HG02938 (cell line): ENCODE results near the gene ZNF775.
A peak's percentile ranks its signal among the peaks of the same experiment; 100 is the strongest.

Experiments used
- ATAC-seq: cut with Tn5 transposase; IDR thresholded peaks from one replicate; pipeline ENCODE4 v1.9.1; 2021; ENCODE audit warnings: mild to moderate bottlenecking, moderate library complexity; ENCODE audit not compliant: unreplicated experiment

The ZNF775 gene

DNA sequence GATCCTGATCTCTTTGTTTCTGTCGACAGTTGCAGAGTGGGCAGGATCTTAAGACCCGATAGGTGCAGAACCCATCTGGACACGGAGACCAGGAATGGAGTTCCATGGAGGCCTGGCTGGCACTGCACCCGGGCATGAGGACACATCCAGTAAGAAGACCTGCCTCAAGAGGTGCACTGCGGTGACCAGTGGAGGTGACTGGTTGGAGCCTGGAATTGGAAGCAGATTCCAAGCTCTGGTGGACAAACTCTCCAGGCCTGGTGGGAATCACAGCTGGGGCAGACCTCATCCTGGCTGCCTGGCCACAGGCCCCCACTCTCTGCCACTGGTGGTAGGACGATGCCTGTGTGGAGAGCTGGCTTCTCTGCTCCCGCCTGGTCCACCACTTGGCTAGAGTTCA is 31.0 kb downstream of the ZNF775 start:
- no peak for ATAC-seq

DNA sequence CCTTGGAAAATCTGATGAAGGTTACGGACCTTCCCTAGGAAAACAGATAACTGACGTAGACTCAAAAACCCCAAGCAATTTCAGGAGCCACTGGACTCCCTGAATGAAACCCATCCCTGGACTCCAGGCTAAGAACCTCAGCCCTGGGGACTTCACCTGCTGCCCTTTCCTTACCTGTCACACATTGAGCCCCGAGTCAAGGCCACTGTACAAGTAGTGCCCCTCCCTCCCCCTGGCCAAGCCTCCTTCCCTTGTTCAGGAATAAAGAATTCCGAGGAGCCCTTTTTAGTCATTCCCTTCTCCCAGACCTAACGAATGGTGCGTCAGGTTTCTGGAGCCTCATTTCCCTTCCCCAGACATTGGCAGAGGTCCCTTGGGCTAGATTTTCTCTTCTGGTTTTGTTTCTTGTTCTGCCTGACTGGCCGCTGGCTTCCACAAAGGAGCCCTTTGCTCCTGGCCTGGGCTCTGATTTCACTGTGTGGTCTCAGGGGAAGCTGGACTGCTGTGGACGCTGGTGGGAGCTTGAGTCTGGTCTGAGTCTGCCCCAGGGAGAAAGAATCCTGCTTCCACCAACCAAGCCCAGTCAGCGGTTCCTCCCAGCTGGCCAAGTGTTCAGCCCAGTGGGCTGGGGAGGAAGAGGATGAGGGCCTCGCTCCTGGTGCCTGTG is 31.7 kb downstream of the ZNF775 start:
- ATAC-seq: no peak

DNA sequence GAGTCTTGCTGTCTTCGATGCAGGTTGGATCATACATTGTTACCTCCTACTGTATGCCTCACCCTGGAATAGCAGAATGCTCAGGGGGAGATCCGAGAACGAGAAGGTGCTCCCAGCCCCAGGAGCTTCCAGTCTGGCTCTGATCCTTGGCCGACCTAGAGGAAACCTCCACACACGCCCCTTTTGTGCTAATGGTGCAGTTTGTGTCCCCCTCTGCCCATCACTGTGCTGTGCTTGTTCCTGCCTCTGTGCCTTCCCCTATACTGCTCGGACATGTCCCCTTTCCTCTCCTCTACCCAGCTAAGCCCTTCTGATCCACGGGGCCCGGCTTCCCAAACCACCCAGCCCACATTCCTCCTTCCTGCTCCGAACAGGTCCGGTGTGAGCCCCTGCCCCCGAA is 32.5 kb downstream of the ZNF775 start:
- ATAC-seq: no peak

DNA sequence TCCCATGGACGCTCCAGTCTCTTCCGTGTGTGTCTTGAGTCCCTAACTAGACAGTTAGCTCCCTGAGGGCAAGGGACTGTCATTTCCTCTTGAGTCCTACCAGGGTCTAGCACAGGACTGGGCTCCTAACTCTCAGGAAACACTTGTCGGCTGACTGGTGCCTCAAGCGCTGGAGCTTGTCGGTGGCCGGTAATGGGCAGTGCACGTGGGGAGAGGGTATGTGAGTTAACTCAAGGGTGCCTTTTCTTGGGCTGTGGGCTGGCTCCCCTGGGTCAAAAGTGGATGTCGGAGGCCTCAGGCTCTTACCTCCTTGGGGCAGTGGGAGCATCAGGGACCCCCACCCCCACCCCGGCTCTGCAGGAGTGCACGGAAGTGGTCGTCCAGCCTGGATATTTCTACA is 32.9 kb downstream of the ZNF775 start:
- ATAC-seq: no peak

DNA sequence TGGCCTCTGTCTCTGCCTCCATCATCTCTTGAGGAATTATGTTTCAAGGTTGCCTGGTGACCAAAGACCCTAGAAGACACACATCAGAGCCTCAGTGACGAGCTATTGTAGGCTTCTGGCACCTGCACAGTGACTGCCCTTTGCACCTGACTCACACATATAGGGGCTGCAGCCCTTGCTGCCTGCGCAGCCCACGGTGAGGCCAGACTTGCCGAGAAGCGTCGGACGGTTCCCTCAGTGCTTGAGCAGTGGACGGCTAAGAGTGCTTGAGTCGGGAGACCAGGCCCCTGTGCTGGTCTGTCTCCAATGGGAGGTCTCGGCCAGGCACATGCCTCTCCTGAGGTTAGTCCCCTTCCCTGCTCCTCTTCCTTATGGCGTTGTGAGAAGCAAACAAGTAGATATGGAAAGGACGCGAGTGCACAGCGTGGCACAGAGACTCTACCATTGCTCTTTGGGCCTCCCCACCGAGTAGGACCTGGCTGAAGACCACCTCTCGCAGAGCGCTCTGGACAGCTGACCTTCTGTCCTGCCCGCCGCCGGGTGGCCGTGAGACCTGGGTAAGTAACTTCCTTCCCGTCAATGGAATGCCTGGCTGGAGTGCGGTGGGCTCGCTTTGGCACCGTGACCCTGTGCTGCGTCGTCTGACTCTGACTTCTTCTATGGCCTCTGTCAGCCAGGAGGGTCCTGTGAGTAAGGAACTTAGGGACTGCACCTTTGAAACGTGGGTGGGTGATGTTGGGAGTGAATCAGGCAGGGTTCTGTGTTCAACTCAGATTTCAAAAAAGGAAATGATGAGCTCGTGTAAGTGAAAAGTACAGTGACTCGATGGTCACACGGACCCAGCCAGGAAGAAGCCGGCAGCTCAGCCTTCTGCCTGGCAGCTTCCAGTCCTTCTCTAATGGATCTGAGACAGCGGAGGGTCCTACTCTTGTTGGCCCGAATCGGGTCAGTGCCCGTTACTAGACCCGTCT is 33.7 kb downstream of the ZNF775 start:
- ATAC-seq: no peak

DNA sequence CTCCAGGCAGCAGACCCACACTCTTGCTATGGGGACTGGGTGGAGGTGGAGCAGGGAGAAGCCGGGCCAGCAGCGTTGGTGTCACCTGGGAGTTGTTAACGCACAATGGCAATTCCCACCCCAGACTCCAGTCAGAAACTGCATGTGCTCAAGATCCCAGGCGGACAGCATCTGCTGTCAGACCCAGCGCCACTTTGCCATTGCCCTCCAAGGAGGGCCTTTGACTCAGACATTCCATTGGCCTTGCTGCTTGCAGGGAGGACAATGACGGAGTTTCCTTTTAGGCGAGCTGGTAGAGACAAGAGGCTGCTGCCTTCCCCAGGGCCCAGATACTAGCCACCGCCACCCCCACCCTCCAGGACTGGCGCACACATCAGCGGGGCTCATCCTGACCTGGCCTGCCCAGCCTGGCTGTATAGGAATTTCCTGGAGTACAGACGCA is 34.5 kb downstream of the ZNF775 start:
- no peak for ATAC-seq

DNA sequence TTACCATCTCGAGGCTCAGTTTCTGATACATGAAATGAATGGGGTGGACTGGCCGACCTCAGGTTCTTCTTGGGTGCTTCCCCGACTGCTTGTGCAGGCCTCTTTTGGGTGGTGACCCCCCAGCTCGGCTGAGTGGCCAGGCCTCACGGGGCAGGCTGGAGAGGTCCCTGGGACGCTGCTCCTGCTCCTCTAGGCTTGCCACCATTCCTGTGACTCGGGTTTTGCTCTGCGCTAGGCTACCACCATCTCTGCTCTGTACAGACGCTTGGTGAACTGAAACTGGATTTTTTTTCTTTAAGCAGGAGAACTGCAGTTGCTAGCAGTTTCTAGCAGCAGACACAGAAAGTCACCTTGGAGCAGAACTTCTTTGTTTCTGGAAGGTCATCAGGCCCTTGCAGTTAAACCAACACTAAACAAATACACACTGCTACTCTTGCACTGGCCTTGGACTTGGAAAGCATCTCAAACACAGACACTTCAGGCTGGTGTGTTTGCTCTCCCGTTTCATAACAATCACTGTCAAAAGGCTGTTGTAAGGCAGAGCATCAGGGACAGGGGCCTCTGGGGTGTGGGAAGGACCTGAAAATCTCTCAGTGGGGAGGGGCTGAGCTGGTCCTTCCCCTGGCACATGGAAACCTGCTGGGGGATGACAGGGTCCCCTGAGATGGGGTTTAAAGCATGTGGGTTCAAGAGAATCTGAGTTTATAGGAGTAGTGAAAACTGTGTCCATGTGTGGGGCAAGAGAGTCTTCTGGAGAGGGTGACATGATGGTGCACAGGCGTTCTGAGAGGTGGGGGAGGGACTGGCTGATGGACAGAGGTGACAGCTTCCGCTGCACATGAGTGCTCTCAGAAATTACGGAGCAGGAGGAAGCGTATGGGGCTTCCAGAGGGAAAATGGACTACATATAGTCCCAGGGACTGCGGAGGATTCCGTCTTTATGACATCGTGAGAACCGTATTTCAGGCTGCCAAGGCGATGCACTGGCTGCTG is 36.3 kb downstream of the ZNF775 start:
- ATAC-seq: no peak

DNA sequence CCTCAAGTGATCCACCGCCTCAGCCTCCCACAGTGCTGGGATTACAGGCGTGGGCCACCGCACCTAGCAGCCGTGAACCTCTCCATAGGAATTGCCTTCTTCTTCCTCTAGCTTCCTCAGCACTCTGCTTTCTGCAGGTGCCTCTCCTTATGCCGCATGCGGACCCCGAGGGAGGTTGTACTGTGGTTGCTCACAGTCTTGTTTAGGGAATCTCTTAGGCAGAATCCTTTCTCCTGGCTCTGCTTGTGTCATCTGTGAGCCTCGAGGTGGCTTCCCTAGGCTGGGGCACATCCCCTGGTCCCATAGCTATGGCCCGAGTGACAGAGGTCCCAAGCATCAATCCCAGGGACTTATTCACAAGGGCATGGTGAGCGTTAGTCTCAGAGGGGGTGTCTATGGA is 38.1 kb downstream of the ZNF775 start:
- ATAC-seq: no peak

DNA sequence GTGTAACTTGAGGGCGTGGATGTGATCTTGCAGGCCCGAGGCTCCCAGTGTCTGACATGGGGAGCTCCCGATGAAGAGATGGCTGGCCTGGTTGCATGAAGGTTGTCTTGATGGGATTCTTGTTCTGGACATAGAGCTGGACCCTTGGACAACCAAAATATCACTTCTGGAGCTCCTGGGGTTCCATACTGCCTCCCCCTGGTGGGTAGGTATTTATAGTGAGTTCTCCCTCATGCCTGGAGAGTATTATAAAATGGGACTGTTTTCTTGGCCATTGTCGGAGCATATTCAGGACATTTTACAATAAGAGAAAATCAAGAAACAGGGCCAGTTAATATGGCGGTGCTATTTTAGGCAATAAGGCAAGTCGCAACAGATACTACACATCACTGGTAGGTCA is 38.7 kb downstream of the ZNF775 start:
- no peak for ATAC-seq

DNA sequence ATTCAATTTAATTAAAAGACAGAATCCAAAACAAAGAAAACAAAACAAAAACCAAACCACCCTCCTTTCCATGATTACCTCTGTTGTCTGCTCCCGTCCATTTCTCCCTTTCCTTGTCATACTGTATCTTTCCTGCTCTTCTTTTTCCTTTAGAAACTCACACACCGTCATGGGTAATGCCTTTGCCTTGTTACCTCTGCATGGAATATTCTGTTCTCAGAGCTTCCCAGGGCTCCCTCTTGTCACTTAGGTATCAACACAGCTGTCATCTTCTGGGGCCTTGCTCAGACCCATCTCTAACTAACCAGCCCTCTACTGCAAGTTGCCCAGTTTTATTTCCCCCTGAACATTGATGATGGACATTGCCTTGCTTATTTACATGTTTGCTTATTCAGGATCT is 41.1 kb downstream of the ZNF775 start:
- no peak for ATAC-seq

DNA sequence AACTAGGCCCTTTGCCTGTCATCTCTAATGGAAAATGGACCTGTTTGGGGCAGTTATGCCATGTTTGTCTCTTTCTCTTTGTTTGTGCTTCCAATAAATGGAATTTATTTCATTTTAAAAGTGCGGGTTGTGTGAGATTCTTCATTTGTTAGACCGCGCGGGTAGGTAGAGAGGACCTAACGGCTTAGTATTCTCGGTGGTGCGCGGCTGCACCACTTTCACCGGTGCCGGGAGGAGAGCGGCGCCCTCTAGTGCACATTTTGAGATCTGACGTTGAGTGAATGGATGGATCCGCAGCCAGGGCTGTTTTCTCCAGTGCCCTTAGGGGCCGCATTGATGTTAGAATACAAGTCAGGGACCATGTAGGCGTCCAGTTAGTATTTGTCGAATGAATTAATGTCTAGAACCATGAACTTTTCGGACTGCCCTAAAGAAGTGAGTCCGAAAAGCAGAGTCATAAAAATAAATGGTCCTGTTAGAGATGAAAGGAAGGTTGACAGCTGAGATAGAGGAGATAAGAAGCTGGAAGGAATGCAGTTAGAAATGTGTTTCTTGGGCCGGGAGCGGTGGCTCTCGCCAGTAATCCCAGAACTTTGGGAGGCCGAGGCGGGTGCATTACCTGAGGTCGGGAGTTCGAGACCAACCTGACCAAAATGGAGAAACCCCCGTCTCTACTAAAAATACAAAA is 42.0 kb downstream of the ZNF775 start:
- peak; percentile 94 for ATAC-seq

DNA sequence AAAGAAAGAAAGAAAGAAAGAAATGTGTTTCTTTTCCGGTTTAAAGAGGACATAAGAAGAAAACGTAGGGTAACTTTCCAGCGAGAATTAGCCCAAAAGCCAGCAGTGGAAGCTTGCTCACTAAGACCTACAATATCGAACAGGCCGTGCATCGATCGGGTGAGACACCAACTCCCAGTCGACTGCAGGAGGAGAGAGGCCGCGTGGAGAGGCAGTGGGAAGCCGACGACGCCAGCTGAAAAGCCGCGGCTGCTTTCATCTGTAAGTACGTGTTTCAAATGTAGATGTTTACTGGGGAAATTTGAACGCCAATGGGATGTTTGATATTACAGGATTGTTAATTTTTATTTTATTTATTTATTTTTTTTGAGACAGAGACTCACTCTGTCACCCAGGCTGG is 42.7 kb downstream of the ZNF775 start:
- no peak for ATAC-seq

DNA sequence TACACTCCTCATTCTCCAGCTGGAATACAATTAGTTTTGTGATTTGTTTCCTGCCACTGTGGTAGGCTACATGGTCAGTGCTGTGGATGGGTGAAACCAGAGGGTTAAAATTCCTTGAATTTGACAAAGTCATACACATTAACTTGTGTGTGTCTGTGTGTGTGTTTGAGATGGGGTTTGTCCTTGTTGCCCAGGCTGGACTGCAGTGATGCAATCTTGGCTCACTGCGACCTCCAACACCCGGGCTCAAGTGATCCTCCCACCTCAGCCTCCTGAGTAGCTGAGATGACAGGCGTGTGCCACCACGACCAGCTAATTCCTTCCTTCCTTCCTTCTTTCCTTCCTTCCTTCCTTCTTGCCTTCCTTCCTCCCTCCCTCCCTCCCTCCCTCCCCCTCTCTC is 46.5 kb downstream of the ZNF775 start:
- no peak for ATAC-seq

DNA sequence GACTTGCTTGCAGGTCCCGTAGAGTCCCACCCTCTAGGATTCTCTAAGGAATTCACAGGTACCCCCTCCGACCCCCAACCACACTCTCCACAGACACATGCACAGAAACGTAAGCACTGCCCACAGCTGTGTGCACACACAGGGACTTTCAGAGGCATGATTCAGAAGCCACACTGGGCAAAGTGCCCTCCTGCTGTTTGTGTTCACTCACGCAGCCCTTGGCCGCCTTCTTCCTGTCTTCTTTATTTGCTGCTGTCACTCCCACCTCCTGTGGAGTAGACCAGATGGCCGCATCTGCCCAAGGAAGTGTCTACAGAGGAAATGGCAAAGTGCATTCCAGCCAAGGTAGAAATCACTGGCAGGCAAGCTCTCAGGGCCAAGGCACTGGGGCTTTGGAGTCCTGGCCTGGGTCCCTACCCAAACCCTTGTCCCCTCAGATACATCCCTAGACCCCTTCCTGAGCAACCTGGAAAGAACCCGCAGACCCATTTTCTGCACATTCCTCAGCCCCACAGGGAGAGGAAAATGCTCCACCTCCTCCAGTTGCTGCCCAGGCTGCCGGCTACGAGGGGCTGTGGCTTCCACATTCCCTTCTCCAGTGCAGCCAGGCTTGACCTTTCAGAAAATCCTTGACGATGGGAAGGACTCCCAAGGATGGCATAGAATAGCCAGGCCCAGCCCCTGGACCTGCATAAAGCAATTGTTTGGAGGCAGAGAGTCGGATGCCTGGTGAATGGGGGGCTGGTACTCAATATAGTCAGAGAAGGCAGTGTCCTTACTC is 49.7 kb downstream of the ZNF775 start:
- ATAC-seq: no peak

DNA sequence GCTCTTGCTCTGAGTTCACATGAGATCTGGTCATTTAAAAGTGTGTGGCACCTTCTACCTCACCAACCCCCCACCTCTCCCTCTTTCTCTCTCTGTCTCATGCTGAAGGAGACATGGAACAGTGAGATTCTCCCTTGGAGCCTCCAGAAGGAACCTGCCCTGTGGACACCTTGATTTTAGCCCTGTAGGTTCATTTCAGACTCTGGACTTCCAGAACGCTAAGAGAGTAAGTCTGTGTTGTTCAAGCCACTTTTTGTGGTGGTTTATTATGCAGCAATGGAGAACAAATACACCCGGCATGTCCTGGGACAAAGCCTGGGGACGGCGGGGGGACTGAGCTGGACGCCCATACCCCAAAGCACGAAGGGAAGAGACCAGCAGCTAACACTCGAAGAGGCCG is 50.6 kb downstream of the ZNF775 start:
- no peak for ATAC-seq

DNA sequence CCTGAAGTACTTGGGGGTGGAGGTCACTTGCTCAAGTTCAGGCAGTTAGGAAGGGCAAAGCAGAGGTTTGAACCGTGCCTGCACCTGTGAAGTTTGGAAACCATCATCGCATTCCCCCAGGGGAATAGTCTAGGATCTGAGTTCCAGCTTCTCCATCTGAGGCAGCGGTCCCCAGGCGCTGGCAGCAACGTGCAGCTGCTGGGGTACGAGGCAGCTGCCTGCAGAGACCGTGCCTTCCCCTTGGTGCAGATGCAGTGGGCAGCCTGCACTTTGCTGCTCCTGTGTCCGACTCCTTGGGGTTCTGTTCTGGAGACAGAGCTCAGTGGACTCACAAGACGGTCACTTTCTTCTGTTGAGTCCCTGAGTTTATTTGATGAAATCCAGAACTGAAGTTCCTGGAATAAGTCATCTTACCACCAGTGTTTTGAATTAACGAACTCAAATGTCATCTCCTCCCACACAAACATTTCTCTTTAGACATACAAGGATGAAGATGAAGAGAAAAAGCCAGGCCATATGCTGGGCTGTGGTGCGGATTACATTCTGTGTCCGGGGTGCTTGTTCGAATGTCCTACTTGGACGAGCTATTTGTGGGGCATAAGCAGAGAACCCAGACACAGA is 51.4 kb downstream of the ZNF775 start:
- ATAC-seq: no peak

DNA sequence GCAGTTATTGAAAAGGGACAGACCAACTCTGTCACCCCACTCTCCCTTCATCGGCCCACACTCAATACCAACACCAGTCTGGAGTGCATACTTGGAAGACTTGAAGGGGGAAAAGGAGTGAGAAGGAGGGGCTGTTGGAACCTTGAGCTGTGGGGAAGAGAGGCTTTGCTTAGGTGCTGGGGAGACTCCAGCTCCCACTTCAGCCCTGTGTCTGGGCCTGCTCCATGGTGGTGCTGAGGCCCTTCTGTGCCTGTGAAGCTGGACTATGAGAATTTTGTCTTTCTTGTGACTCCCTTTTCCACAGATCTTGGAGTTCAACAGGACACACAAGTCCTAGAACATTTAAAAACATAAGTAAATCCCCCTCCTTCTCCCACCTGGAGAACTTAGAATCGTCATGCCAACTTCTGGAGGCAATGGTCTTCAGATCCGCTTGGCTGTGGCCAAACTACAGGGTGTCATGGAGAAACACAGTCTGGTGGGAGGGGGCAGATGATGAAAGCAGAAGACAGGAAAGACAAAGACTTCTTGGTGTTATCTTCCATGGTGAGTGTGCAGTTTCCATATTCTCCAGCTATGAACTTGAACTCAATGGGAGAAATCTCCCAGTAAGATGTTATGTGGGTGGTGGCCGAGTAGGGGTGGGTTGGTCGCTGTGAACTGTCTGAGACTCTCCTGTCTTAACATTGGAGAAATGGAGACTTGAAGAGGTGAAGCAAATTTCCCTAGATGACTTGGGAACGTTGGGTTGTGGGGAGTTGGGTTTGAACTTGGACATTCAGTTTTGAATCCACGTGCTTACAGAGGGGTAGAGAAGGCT is 52.9 kb downstream of the ZNF775 start:
- no peak for ATAC-seq
